ENCODE data around the gene SMYD3. TPM values are rescaled to one million over a fixed set of nuclear protein-coding genes. Genes with fewer than 3 reads are reported as not detected.
A peak's percentile ranks its signal among the peaks of the same experiment; 100 is the strongest.

SMYD3 gene
- total and polyA plus RNA-seq, 2 of the 4 experiments (the other 2 are of a cell fraction) = 26.5 to 37.6 TPM

DNA sequence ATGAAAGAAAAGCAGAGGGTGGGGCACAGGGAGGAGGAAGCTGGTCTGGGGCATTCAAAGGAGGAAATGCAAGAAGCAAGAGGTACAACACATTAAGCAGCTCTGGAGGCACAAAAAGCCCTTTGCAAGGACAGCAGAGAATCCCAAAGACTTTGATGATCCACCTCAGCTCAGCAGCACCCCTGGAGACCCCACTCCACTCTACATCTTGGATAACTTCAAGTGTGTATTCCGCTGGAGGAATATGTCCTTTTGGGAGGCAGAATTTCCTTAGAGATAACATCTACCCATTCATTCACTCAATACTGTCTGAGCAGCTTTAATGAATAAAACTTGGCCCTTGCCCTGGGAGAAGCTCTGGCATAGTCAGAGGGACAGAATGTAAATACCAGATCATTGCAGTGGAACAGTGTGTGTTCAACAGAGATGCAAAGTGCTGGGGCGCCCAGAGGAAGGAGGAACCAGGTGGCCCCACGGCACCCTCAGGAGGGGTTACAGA is 752.6 kb downstream of the SMYD3 start:
- dilution Hi-C loops (cut with HindIII; ENCODE audit: low sequenced_read_pairs, unreplicated experiment) = no loop called here
- POLR2A ChIA-PET (ENCODE audit: unreplicated experiment) = no interaction called here
- no TSS peak for BruUV-seq (replicated peaks)

More for the DNA sequence above, 752.6 kb downstream of the SMYD3 start:
- Histone ChIP-seq H3K18ac (ENCODE audit: low read depth, low read length) (no peak overlapping the region), H2AFZ (replicated peaks; ENCODE audit: low read length, poor library complexity) (no peak overlapping the region), H3K4ac (ENCODE audit: low read depth, low read length) (no peak overlapping the region), H3K9me3 (ENCODE audit: control insufficient read depth, insufficient read depth, low read length) (peaks cover 6% of the 10 kb centered on the region), H3K4me3 (ENCODE audit: insufficient read depth, low read depth, low read length) (no peak overlapping the region), H3K14ac (replicated peaks; ENCODE audit: low read depth, low read length) (no peak overlapping the region), H2BK20ac (ENCODE audit: low read depth, low read length) (no peak overlapping the region), H3K27ac (ENCODE audit: insufficient read depth, low read length) (no peak overlapping the region), H2BK15ac (ENCODE audit: low read depth, low read length) (no peak overlapping the region), H3K79me1 (ENCODE audit: low read depth in 1 of 2, low read length in 2 of 2) (no peaks in the 10 kb centered on the region), H3K9ac (ENCODE audit: low read depth, low read length) (no peak overlapping the region), H3K56ac (ENCODE audit: extremely low read depth, insufficient read depth, low read length) (no peak overlapping the region), H3K4me2 (ENCODE audit: low read depth, low read length) (no peak overlapping the region), H3K23ac (ENCODE audit: low read depth, low read length) (no peak overlapping the region), H4K20me1 (ENCODE audit: insufficient read depth, low read length) (no peaks in the 10 kb centered on the region), H3K4me1 (ENCODE audit: control insufficient read depth, insufficient read depth, low read length) (peaks cover 3% of the 10 kb centered on the region; the same call in 1 of the 2 replicates), H2AK5ac (ENCODE audit: low read depth, low read length) (no peak overlapping the region), H3K27me3 (ENCODE audit: control insufficient read depth, insufficient read depth, low read length) (no peaks in the 10 kb centered on the region), H4K8ac (ENCODE audit: low read depth in 2 of 2, low read length in 2 of 2) (no peak overlapping the region), H2BK5ac (ENCODE audit: low read depth, low read length, poor library complexity, severe bottlenecking) (no peak overlapping the region), H3K9me1 (ENCODE audit: insufficient read depth, low read length) (no peaks in the 10 kb centered on the region), H4K91ac (ENCODE audit: insufficient read depth, low read depth, low read length) (no peak overlapping the region), H2AK9ac (replicated peaks; ENCODE audit: low read depth, low read length, poor library complexity) (no peak overlapping the region), H2BK120ac (ENCODE audit: low read depth, low read length) (no peak overlapping the region), H3K36me3 (ENCODE audit: control insufficient read depth, insufficient read depth, low read length) (no peaks in the 10 kb centered on the region), H4K5ac (ENCODE audit: low read depth, low read length) (no peak overlapping the region)
- TF ChIP-seq MAZ (IDR thresholded peaks at IDR 0.05; ENCODE audit: borderline replicate concordance, low read depth, low read length) (no peak), CEBPB (IDR thresholded peaks at IDR 0.05; ENCODE audit: low read depth, low read length) (no peak), FOS (IDR thresholded peaks at IDR 0.05; ENCODE audit: low read depth, low read length) (no peak), NFE2L2 (IDR thresholded peaks at IDR 0.05; ENCODE audit: low read depth, low read length) (no peak), MAFK (IDR thresholded peaks at IDR 0.05; ENCODE audit: low read depth, low read length) (no peak), ELK1 (IDR thresholded peaks at IDR 0.05; ENCODE audit: borderline replicate concordance, low read depth, low read length) (no peak), RAD21 (IDR thresholded peaks at IDR 0.05; ENCODE audit: low read length) (no peak), POLR2A (IDR thresholded peaks at IDR 0.05; ENCODE audit: low read depth, low read length) (no peak), RFX5 (IDR thresholded peaks at IDR 0.05; ENCODE audit: low read depth, low read length) (no peak), CHD1 (IDR thresholded peaks at IDR 0.05; ENCODE audit: low read depth, low read length) (no peak)
- TF ChIP-seq, protein P1, sequence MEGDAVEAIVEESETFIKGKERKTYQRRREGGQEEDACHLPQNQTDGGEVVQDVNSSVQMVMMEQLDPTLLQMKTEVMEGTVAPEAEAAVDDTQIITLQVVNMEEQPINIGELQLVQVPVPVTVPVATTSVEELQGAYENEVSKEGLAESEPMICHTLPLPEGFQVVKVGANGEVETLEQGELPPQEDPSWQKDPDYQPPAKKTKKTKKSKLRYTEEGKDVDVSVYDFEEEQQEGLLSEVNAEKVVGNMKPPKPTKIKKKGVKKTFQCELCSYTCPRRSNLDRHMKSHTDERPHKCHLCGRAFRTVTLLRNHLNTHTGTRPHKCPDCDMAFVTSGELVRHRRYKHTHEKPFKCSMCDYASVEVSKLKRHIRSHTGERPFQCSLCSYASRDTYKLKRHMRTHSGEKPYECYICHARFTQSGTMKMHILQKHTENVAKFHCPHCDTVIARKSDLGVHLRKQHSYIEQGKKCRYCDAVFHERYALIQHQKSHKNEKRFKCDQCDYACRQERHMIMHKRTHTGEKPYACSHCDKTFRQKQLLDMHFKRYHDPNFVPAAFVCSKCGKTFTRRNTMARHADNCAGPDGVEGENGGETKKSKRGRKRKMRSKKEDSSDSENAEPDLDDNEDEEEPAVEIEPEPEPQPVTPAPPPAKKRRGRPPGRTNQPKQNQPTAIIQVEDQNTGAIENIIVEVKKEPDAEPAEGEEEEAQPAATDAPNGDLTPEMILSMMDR (conservative IDR thresholded peaks at IDR 0.05; ENCODE audit: low read depth, low read length) = no peak
- in situ Hi-C loops (cut with MboI; ENCODE audit: low sequenced_read_pairs) (no loop called here), intact Hi-C loops (cut with micrococcal nuclease) (no loop called here)
- WGBS, 2 experiments (ENCODE audit: extremely low coverage in 2 of 2, insufficient read length in 1 of 2) = no CpG with 5 or more reads among the region's 3 CpGs
- DNase-seq = no peak
- CTCF ChIA-PET = interaction anchor here (0.7 to 0.9 kb wide), 2 partner anchors 17 to 252 kb away, joined by 3 read pairs; no protein-coding TSS in a partner anchor
- peak; percentile 54; the same call in 1 of the 2 replicates for ATAC-seq (ENCODE audit: low read depth)
